NB4 (cell line): Measurements from ENCODE around the gene TMEM233.

Experiments
- DNase-seq: peaks from one replicate; pipeline ENCODE4 v3.0.0; 2010; ENCODE audit warnings: low read depth
- H3K4me3 ChIP-seq: one replicate; pipeline ENCODE4 v1.5.1; 2011; ENCODE audit warnings: mild to moderate bottlenecking, low read depth, low read length, moderate library complexity
- MYC ChIP-seq: IDR thresholded peaks from 2 replicates; pipeline ENCODE4 v1.6.1; 2011; ENCODE audit warnings: low read depth, low read length
- POLR2A ChIP-seq: IDR thresholded peaks from 2 replicates; pipeline ENCODE4 v1.6.1; 2011; ENCODE audit warnings: mild to moderate bottlenecking; ENCODE audit not compliant: insufficient read length; ENCODE audit errors: extremely low read depth
- TF ChIP-seq, protein P1 (sequence below): IDR thresholded peaks from 2 replicates; pipeline ENCODE4 v1.6.1; 2011; ENCODE audit warnings: low read depth, low read length
- TF ChIP-seq, protein P2 (sequence below): IDR thresholded peaks from one replicate; pipeline ENCODE4 v1.5.1; 2012; ENCODE audit warnings: low read depth, low read length

Gene TMEM233

DNA sequence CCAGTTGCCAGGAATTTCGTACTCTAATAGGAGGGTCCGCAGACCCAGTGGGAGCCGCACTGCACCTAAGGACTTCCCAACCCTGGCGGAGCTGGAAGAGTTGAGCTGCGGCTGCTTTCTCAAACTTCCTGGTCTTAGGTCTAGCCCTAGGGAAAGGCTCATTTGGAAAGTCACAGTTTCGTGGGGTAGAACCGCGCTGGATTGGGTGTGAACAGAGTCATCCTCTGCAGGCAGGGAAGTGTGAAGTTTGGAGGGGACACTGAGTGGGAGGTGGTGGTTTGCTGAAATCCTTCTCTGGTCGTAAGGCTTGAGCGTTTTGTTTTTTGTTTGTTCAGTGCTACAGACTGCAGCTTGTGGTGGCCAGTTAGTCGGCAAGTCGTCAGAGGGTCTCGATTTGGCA, 93.2 kb downstream of the TMEM233 start:
- TF ChIP-seq, protein P1, sequence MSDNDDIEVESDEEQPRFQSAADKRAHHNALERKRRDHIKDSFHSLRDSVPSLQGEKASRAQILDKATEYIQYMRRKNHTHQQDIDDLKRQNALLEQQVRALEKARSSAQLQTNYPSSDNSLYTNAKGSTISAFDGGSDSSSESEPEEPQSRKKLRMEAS = no peak
- TF ChIP-seq, protein P2, sequence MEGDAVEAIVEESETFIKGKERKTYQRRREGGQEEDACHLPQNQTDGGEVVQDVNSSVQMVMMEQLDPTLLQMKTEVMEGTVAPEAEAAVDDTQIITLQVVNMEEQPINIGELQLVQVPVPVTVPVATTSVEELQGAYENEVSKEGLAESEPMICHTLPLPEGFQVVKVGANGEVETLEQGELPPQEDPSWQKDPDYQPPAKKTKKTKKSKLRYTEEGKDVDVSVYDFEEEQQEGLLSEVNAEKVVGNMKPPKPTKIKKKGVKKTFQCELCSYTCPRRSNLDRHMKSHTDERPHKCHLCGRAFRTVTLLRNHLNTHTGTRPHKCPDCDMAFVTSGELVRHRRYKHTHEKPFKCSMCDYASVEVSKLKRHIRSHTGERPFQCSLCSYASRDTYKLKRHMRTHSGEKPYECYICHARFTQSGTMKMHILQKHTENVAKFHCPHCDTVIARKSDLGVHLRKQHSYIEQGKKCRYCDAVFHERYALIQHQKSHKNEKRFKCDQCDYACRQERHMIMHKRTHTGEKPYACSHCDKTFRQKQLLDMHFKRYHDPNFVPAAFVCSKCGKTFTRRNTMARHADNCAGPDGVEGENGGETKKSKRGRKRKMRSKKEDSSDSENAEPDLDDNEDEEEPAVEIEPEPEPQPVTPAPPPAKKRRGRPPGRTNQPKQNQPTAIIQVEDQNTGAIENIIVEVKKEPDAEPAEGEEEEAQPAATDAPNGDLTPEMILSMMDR = no peak
- no peak for TF ChIP-seq MYC
- TF ChIP-seq POLR2A = no peak
- no peak overlapping the region for H3K4me3 ChIP-seq
- no peak for DNase-seq

DNA sequence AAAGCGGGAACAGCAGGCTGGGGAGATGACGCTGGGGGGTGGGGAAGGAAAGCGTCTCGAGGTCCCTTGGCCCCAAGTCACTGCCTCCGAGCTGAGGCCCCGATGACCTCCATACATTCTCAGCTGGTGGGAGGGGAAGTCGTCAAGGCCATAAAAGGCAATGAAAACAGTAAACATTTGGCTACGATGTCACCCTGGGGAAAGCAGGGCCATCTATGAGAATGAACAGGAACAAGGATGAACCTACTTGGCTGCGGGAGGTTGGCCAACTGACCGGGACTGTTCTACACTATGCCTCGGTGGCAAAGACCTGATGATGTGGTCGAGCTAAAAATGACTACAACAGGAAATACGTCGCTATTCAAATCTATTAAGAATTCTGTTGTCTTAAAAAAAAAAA, 93.8 kb downstream of the TMEM233 start:
- no peak overlapping the region for H3K4me3 ChIP-seq
- no peak for DNase-seq
- TF ChIP-seq, protein P1 = no peak
- TF ChIP-seq POLR2A (no peak), MYC (no peak)
- TF ChIP-seq, protein P2 = no peak

DNA sequence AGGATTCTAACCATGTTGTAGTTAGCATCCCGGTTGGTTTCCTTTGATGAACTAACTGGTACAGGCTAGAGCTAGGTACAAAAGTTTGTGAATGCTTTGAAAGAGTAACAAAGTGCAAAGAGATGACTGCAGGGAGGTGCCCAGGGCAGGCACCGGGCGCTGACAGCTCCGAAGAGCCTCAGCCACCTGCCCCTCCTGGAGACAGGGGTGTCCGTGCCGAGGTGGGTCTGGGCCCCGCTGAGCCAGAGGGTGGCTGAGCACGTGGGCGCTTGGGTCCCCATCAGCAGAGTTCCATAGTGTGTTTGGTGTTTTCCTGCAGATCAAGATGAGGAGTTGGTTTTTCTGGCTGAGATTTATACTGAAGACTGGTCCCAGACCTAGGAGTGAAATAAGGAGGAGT, 94.3 kb downstream of the TMEM233 start:
- H3K4me3 ChIP-seq = no peak overlapping the region
- DNase-seq = no peak
- TF ChIP-seq, protein P2 = no peak
- TF ChIP-seq MYC (no peak), POLR2A (no peak)
- TF ChIP-seq, protein P1 = no peak

DNA sequence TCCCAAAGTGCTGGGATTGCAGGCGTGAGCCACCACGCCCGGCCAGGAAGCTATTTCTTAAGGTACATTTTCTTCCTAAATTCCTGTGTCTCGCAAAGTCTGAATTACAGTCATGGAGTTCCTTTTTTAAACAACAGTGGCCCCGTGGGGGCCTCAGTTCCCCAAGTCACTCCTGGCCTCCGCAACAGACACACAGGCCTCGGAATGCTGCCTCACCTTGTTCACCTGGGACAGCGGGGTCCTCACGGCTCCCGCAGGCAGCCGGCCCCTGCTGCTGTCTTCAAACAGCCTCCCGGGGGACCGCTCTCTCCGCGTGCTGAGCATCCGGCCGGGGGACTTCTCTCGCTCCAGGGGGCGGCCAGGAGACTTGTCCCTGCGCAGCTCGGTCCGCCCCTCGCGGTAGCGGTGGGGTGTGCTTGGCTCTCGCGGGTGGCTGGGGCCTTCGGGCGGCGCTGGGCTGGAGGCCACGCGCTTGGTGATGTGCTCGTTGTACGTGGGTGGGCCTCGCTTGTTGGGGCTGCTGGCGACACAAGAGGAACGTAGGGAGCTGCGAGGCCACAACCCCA, 96.4 kb downstream of the TMEM233 start:
- TF ChIP-seq POLR2A = no peak
- TF ChIP-seq, protein P2 = no peak
- no peak for TF ChIP-seq MYC
- TF ChIP-seq, protein P1 = no peak
- H3K4me3 ChIP-seq = no peak overlapping the region
- DNase-seq = no peak

DNA sequence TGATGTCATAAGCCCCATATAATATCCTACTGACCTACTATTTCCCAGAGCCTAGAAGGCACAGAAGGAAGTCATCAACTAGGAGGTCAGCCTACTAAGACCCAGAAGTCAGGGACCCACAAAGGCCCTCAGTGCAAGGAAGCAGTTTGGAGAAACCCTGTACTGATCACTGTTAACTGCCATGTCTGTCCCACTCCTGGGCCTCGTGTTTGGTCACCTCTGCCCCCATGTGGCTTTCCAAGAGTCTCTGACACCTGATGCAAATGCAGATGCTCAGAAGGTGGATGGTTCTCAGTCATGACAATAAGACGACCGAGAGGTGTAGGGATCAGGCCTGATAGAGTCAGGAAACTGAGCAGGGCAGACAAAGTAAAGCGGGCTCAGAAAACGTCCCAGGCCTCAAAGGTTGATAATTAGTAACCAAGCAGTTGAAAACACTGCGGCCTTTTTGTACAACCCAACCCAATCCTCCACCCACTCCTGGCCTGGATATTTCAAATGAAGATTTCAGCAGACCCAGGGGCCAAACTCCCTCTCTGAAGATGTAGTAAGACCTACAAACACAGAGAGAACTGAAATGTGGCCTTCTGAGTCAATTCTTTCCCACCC, 97.7 kb downstream of the TMEM233 start:
- TF ChIP-seq, protein P2 = no peak
- TF ChIP-seq, protein P1 = no peak
- TF ChIP-seq POLR2A = no peak
- no peak overlapping the region for H3K4me3 ChIP-seq
- no peak for DNase-seq
